IgD-negative memory B cell (primary cell): ENCODE results near the gene PRDM15. TPM values are rescaled to one million over a fixed set of nuclear protein-coding genes. Genes with fewer than 3 reads are reported as not detected.

Experiments
- polyA plus RNA-seq: library from polyadenylated mRNA; unstranded; fragments of 300-500 nt; fragmentation: Illumina TruSeq; gene quantifications from one replicate; pipeline ENCODE4 v1.2.3, GENCODE V29; 2021

The PRDM15 gene
- polyA plus RNA-seq, 1 donor from 2014 or later = 5.6 TPM

Other genes with a start within 250 kb of the PRDM15 start
- not detected for gene RIPK4, start 112.3 kb downstream of the PRDM15 start, polyA plus RNA-seq
- gene C2CD2, start 74.7 kb upstream of the PRDM15 start, polyA plus RNA-seq = 3.5 TPM
- gene ZBTB21, start 131.0 kb upstream of the PRDM15 start, polyA plus RNA-seq = 8.0 TPM
- gene UMODL1, start 192.0 kb upstream of the PRDM15 start, polyA plus RNA-seq = 0.05 TPM